Cardiac fibroblast (primary cell): ENCODE measurements around the gene WEE1.

Experiments used
- DNase-seq, 2 donors: peaks; one replicate each; pipeline versions ENCODE4 v3.0.0 to v3.0.0-alpha.2; 2010; ENCODE audit warnings: low read depth in 2 of 2
- H3K4me3 ChIP-seq, 2 donors: replicated peaks in 1 of 2; 1 replicate in 1 of 2; 2 replicates in 1 of 2; pipeline ENCODE4 v1.5.1; 2011; ENCODE audit warnings: low read depth in 2 of 2, low read length in 2 of 2, mild to moderate bottlenecking in 2 of 2, moderate library complexity in 1 of 2
- TF ChIP-seq, protein P1 (sequence below): IDR thresholded peaks from one replicate; pipeline ENCODE4 v1.5.1; 2011; ENCODE audit warnings: low read depth, mild to moderate bottlenecking, low read length, inconsistent platforms

The WEE1 gene

DNA sequence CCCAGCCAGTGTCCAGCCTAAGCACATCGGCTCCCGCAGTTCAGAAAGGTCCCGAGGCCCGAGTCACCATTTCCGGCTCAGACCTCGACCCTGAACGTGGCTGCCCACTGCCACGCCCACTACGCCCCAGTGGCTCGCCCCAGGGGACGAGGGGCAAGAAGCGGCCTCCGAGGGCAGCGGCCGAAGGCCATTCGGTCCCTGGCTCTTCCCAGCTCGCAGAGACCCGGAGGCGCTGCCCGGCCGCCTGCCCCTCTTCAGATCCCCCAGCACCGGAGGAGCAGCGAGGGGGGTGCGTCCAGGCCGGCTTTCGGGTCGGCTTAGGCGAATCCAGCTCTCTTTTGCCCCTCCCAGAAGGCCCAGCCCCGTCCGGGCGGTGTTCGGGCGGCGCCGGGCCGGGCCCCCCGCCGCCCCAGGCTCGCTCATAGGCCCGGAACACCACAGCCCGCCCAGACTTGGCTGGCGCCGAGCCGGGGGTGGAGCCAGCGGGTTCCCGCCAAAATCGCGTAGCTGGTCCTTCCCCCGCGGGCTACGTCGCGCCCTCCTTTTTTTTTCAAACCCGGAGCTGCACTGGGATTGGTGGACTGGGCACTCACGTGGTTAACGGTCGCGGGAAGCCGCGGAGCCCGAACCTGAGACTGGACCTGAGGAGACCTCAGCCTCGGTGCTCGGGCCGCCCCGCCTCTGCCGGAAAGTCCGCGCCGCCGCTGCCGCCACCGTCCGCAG, at the start of gene WEE1:
TSS of gene WEE1 (plus strand) at position 619 of the 723 bp plus-strand sequence. CDS start 264 bp downstream, outside the sequence.
- DNase-seq, result peak; percentile 99
- H3K4me3 ChIP-seq, result peak within 1 kb of the TSS; percentile 72 to 87
- TF ChIP-seq, protein P1, sequence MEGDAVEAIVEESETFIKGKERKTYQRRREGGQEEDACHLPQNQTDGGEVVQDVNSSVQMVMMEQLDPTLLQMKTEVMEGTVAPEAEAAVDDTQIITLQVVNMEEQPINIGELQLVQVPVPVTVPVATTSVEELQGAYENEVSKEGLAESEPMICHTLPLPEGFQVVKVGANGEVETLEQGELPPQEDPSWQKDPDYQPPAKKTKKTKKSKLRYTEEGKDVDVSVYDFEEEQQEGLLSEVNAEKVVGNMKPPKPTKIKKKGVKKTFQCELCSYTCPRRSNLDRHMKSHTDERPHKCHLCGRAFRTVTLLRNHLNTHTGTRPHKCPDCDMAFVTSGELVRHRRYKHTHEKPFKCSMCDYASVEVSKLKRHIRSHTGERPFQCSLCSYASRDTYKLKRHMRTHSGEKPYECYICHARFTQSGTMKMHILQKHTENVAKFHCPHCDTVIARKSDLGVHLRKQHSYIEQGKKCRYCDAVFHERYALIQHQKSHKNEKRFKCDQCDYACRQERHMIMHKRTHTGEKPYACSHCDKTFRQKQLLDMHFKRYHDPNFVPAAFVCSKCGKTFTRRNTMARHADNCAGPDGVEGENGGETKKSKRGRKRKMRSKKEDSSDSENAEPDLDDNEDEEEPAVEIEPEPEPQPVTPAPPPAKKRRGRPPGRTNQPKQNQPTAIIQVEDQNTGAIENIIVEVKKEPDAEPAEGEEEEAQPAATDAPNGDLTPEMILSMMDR, result no peak

DNA sequence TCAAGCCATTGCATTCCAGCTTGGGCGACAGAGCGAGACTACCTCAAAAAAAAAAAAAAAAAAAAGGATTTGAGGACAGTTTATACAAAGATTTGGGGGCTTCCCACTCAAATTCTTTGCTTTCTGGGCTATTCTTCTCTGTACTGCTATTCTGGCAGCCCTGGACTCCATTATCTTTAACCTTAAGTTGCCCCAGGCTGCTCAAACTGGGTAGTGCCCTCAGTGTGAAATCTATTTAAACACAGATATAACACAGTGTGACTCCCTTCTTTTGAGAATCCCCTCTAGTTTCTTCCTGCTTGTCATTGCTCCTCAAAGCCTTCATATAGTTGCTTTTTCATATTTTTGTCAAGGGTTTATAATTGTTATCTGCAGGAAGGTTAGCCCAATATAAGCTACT, 49.5 kb upstream of the WEE1 start:
- TF ChIP-seq, protein P1, result no peak
- H3K4me3 ChIP-seq, result no peak overlapping the region
- no peak for DNase-seq

DNA sequence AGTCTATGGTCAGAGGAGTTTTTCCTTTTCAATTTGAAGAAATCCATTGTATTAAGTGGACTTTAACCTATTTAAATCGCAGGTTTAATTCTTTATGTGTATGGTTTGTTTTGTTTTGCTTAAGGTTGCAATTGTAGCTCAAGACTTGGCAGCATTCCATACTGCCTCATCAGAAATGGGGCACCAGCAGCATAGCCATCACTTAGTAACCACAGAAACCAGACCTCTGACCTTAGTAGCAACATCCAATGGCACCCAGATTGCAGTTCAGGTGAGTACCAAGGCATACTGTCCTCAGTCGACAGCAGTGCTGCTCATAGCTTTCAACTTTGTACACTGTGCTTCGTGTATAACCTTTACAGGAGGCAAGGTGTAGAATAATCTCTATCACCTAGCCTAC, 48.4 kb upstream of the WEE1 start:
- TF ChIP-seq, protein P1, result no peak
- H3K4me3 ChIP-seq, result no peak overlapping the region
- DNase-seq, result peak; percentile 31 to 45

DNA sequence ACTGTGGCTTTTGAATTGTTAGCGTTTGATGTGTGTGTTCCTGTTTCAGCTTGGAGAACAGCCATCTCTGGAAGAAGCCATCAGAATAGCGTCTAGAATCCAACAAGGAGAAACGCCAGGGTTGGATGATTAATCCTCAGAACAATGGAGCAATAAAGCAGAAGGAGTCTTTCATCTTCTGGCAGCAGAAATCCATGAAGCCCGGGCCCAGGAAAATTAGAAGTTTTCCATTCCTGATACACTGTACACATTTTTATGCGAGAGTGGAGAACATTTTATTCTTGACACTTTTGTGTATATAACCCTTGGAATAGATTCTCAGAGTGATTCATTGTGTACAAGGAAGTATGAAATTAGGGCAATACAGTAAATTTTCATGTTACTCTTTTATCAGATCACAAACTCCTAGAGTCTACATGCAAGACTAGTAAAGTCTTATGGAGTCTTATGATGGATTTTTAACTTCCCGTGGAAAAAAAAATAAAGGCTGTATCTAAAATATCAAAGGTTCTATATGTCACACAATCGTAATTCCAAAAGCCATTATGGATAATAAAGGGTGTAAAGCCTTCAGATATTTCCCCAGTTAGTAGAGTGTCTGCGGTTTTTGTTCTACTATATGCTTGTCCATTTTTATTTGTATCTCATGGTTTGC, 45.9 kb upstream of the WEE1 start:
- H3K4me3 ChIP-seq, result no peak overlapping the region
- DNase-seq, result peak; percentile 87 to 97
- TF ChIP-seq, protein P1, result no peak

DNA sequence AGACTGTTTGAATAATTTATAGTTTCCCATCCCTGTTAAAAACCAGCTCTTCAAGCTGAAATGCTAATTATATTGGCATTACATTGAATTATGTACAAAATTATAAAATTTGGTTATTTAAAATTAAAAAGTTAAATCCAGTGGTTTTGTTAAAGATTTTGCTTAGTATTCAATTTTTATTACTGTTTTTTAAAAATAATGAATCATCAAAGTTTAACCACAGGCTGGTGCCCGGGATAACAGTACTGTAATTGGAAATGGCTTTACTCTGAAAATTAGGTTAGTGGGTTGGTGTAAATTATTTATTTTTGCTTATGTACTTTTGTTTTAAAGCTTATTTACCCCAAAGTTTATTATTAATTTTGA, 45.4 kb upstream of the WEE1 start:
- no peak overlapping the region for H3K4me3 ChIP-seq
- TF ChIP-seq, protein P1, result no peak
- no peak for DNase-seq

DNA sequence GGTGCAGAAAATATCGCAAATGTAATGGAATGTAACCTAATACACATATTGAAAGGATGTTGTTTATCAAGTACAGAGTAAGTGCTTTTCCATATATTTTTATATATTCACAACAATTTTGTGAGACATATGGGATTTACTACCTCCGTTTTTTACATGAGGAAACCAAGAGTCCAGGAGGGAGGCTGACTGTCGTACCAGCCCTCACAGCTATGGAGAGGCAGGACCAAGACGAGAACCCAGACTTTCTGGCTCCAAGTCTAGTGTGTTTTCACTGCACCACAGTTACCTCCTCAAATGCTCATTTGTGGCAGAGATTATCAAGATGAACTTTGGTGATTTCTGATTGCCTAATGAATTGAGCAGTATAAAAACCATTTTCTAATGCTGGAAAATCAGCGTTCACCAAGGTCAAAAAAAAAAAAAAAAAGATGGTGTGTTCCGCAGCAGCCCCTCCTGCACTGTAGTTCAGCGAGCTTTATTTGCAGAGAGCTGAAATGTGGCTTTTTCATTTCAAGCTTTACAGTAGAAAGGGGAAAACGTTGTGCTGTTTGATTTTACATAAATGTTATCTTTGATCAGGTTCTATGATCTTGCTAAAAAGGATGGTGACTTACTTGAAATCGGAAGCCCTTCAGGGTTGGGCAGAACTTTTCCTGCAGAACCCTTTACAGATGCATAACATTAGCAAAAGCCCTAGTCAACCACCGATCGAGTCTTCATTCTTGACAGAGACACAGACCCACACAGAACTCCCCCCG, 44.7 kb upstream of the WEE1 start:
- no peak for DNase-seq
- no peak overlapping the region for H3K4me3 ChIP-seq
- TF ChIP-seq, protein P1, result no peak
